ENCODE results near the gene TPD52L1.
A peak's percentile ranks its signal among the peaks of the same experiment; 100 is the strongest.

The TPD52L1 gene

DNA sequence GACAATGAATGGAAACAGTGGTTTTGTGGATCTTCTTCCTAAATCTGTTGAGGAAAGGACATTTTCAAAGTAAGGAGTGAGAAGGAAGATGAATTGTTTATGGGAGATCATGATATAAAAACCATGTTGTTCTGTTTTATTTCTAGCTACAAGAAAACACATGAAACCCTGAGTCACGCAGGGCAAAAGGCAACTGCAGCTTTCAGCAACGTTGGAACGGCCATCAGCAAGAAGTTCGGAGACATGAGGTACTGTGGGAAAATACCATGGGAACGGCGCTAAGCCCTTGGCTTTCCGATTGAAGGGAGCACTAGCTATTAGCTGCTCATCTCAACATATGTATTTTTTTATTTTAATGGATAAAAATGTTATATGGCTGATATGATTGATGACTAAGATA lies 94.6 kb downstream of the TPD52L1 start:
- TF ChIP-seq, protein P1, sequence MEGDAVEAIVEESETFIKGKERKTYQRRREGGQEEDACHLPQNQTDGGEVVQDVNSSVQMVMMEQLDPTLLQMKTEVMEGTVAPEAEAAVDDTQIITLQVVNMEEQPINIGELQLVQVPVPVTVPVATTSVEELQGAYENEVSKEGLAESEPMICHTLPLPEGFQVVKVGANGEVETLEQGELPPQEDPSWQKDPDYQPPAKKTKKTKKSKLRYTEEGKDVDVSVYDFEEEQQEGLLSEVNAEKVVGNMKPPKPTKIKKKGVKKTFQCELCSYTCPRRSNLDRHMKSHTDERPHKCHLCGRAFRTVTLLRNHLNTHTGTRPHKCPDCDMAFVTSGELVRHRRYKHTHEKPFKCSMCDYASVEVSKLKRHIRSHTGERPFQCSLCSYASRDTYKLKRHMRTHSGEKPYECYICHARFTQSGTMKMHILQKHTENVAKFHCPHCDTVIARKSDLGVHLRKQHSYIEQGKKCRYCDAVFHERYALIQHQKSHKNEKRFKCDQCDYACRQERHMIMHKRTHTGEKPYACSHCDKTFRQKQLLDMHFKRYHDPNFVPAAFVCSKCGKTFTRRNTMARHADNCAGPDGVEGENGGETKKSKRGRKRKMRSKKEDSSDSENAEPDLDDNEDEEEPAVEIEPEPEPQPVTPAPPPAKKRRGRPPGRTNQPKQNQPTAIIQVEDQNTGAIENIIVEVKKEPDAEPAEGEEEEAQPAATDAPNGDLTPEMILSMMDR (IDR thresholded peaks at IDR 0.05; ENCODE audit: low read depth, low read length) = no peak
- no peak for TF ChIP-seq EZH2phosphoT487 (IDR thresholded peaks at IDR 0.05; ENCODE audit: low read depth)
- no peaks in the 10 kb centered on the region for H3K27me3 ChIP-seq (ENCODE audit: low read depth, low read length)

GRCh38 chr6:125250511-125250910 lies 96.9 kb downstream of the TPD52L1 start:
- H3K27ac ChIP-seq (ENCODE audit: low read length) = no peak overlapping the region
- no peaks in the 10 kb centered on the region for H4K20me1 ChIP-seq (ENCODE audit: insufficient read depth, low read length)
- H3K4me3 ChIP-seq (ENCODE audit: low read length) = no peak overlapping the region
- H2AFZ ChIP-seq (ENCODE audit: low read depth, low read length) = no peak overlapping the region
- no peaks in the 10 kb centered on the region for H3K27me3 ChIP-seq (ENCODE audit: low read depth, low read length)
- no peak for TF ChIP-seq EZH2phosphoT487 (IDR thresholded peaks at IDR 0.05; ENCODE audit: low read depth)
- TF ChIP-seq, protein P1 (IDR thresholded peaks at IDR 0.05; ENCODE audit: low read depth, low read length) = no peak
- H3K79me2 ChIP-seq (ENCODE audit: low read length) = no peaks in the 10 kb centered on the region
- H3K9ac ChIP-seq (ENCODE audit: low read length) = no peak overlapping the region
- H3K4me1 ChIP-seq (ENCODE audit: low read length) = peaks cover 12% of the 10 kb centered on the region
- H3K36me3 ChIP-seq (replicated peaks; ENCODE audit: low read depth, low read length) = no peaks in the 10 kb centered on the region
- H3K4me2 ChIP-seq (ENCODE audit: low read length) = no peak overlapping the region
- no peaks in the 10 kb centered on the region for H3K9me3 ChIP-seq (ENCODE audit: insufficient read depth, low read length)

More for the DNA sequence above, 94.6 kb downstream of the TPD52L1 start:
- H3K9ac ChIP-seq (ENCODE audit: low read length) = no peak overlapping the region
- no peaks in the 10 kb centered on the region for H4K20me1 ChIP-seq (ENCODE audit: insufficient read depth, low read length)
- no peak overlapping the region for H3K4me3 ChIP-seq (ENCODE audit: low read length)
- no peaks in the 10 kb centered on the region for H3K36me3 ChIP-seq (replicated peaks; ENCODE audit: low read depth, low read length)
- no peak overlapping the region for H3K4me2 ChIP-seq (ENCODE audit: low read length)
- no peak overlapping the region for H3K27ac ChIP-seq (ENCODE audit: low read length)
- no peaks in the 10 kb centered on the region for H3K9me3 ChIP-seq (ENCODE audit: insufficient read depth, low read length)
- H3K4me1 ChIP-seq (ENCODE audit: low read length) = peaks cover 12% of the 10 kb centered on the region
- H3K79me2 ChIP-seq (ENCODE audit: low read length) = no peaks in the 10 kb centered on the region
- H2AFZ ChIP-seq (ENCODE audit: low read depth, low read length) = no peak overlapping the region

- Histone ChIP-seq H3K36me3 (replicated peaks; ENCODE audit: low read depth, low read length) (no peaks in the 10 kb centered on the region), H3K27ac (ENCODE audit: low read length) (no peak overlapping the region), H3K4me2 (ENCODE audit: low read length) (peak overlapping the region; percentile 65), H3K27me3 (ENCODE audit: low read depth, low read length) (no peaks in the 10 kb centered on the region), H2AFZ (ENCODE audit: low read depth, low read length) (peak overlapping the region; percentile 68), H3K4me1 (ENCODE audit: low read length) (peaks cover 12% of the 10 kb centered on the region), H3K4me3 (ENCODE audit: low read length) (peak overlapping the region; percentile 53), H3K9me3 (ENCODE audit: insufficient read depth, low read length) (no peaks in the 10 kb centered on the region), H4K20me1 (ENCODE audit: insufficient read depth, low read length) (no peaks in the 10 kb centered on the region), H3K9ac (ENCODE audit: low read length) (0 out of 2 replicates have a peak overlapping the region, but pooled peaks have one; percentile 6), H3K79me2 (ENCODE audit: low read length) (no peaks in the 10 kb centered on the region)
- TF ChIP-seq, protein P1 (IDR thresholded peaks at IDR 0.05; ENCODE audit: low read depth, low read length) = no peak
- TF ChIP-seq EZH2phosphoT487 (IDR thresholded peaks at IDR 0.05; ENCODE audit: low read depth) = no peak
These were observed 98.1 kb downstream of the TPD52L1 start for GRCh38 chr6:125251516-125252220.

DNA sequence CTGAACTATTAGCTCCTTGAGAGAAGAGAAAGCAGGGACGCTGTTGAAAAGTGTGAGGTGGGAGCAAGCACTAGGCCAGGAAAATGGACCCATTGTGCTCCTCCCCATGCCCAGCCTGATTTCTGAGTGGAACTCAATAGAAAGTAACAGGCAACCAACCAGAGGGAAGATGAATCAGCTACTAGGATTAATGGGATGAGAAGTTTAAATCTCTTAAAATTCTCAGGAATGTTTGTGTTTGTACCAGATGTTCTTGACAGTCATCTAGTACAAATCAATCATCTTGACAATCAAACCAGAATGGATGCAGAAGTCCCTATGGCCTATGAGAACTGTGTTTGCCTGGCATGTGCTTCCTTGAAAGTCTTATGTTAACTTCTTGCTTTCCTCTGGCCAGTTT lies 99.3 kb downstream of the TPD52L1 start:
- Histone ChIP-seq H3K9me3 (ENCODE audit: insufficient read depth, low read length) (no peaks in the 10 kb centered on the region), H3K79me2 (ENCODE audit: low read length) (no peaks in the 10 kb centered on the region), H3K4me2 (ENCODE audit: low read length) (no peak overlapping the region), H3K27ac (ENCODE audit: low read length) (no peak overlapping the region), H3K4me3 (ENCODE audit: low read length) (no peak overlapping the region), H4K20me1 (ENCODE audit: insufficient read depth, low read length) (no peaks in the 10 kb centered on the region), H3K9ac (ENCODE audit: low read length) (no peak overlapping the region), H3K27me3 (ENCODE audit: low read depth, low read length) (no peaks in the 10 kb centered on the region), H2AFZ (ENCODE audit: low read depth, low read length) (no peak overlapping the region), H3K4me1 (ENCODE audit: low read length) (peaks cover 12% of the 10 kb centered on the region), H3K36me3 (replicated peaks; ENCODE audit: low read depth, low read length) (no peaks in the 10 kb centered on the region)
- TF ChIP-seq EZH2phosphoT487 (IDR thresholded peaks at IDR 0.05; ENCODE audit: low read depth) = no peak
- TF ChIP-seq, protein P1 (IDR thresholded peaks at IDR 0.05; ENCODE audit: low read depth, low read length) = no peak

Measured in OCI-LY3 (cell line).